Measurements from ENCODE around the gene RXFP4. TPM values are rescaled to one million over a fixed set of nuclear protein-coding genes. Genes with fewer than 3 reads are reported as not detected.
"Not testable (repeated sequence)": the region's sequence is repeated elsewhere in the genome, so short reads cannot be mapped to it uniquely, and the experiment has no call there.

Gene RXFP4
- total and polyA plus RNA-seq, 9 donors, result 0.12 to 0.65 (median 0.23) TPM; not detected in 4

DNA sequence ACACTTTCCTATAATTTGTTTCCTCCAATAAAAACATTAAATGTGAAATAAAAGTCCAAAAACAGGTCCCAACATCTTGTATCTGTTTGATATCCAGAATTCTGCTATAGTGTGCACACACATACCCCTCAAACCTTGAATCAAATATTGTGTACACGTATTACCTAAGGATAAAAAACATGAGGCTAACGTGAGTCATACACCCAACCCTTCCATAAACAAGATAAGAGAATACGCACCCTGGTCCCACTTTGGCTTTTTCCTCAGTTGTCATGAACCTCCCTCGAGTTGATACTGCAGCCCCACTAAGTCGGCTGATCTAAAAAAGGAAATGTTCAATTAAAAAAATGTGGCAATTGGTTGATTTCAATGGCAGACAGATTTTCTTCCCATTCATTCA, 12.4 kb upstream of the RXFP4 start:
- Histone ChIP-seq H3K9me3 (replicated peaks; ENCODE audit: control insufficient read depth, low read depth, low read length) (no peaks in the 10 kb centered on the region), H3K4me1 (ENCODE audit: control insufficient read depth, insufficient read depth, low read length) (peaks cover 18% of the 10 kb centered on the region), H3K36me3 (ENCODE audit: control insufficient read depth, insufficient read depth, low read length) (peaks cover 68% of the 10 kb centered on the region), H3K27me3 (ENCODE audit: control insufficient read depth, insufficient read depth, low read length) (no peaks in the 10 kb centered on the region), H3K4me3 (ENCODE audit: low read length) (no peak overlapping the region), H3K27ac (ENCODE audit: low read length) (no peak overlapping the region)
- no peak for DNase-seq
- no CpG with 5 or more reads among the region's 5 CpGs for WGBS (ENCODE audit: insufficient coverage)

DNA sequence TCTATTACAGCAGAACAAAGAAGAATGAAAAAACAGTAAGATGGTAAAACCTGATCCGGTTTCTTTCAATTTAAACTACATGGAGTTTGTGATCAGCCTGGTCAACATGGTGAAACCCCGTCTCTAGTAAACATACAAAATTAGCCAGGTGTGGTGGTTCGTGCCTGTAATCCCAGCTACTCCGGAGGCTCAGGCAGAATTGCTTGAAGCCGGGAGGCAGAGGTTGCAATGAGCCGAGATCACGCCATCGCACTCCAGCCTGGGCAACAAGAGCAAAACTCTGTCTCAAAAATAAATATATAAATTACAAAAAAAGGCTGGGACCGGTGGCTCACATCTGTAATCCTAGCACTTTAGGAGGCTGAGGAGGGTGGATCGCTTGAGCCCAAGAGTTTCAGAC, 10.7 kb upstream of the RXFP4 start:
- Histone ChIP-seq H3K36me3 (ENCODE audit: control insufficient read depth, insufficient read depth, low read length) (peaks cover 52% of the 10 kb centered on the region), H3K4me1 (ENCODE audit: control insufficient read depth, insufficient read depth, low read length) (peaks cover 25% of the 10 kb centered on the region)
- not testable (repeated sequence) for H3K27ac ChIP-seq (ENCODE audit: low read length); DNase-seq; H3K9me3 ChIP-seq (replicated peaks; ENCODE audit: control insufficient read depth, low read depth, low read length); H3K27me3 ChIP-seq (ENCODE audit: control insufficient read depth, insufficient read depth, low read length); H3K4me3 ChIP-seq (ENCODE audit: low read length)
- 83% methylated on average over 1 of the region's 10 CpGs for WGBS (ENCODE audit: insufficient coverage)

DNA sequence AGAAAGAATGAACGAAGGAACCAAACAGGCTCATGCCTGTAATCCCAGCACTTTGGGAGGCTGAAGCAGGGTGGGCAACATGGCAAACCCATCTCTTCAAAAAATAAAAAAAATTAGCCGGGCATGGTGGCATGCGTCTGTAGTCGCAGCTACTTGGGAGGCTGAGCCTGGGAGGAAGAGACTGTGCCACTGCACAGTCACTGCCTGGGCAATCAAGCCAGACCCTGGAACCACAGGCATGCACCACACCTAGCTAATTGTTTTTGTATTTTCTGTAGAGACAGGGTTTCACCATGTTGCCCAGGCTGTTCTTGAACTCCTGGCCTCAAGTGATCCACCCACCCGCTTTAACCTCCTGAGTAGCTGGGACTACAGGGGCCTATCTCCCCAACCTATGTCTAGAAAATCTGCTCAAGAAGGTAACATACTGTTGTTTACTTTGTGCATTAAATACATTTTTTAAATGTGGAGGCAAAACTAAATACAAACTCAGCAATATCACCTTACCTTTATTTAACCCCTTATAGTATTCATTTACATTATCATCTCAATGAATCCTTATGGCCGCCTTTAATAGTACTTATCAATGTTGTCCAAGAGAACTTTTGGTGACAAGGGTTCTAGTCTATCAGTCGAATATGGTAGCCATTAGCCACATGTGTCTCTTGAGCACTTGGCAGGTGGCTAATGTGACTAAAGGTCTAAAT, 10.0 kb upstream of the RXFP4 start:
- 100% methylated on average over 1 of the region's 7 CpGs for WGBS (ENCODE audit: insufficient coverage)
- peaks cover 46% of the 10 kb centered on the region for H3K36me3 ChIP-seq (ENCODE audit: control insufficient read depth, insufficient read depth, low read length)
- H3K4me3 ChIP-seq (ENCODE audit: low read length), result no peak overlapping the region
- H3K9me3 ChIP-seq (replicated peaks; ENCODE audit: control insufficient read depth, low read depth, low read length), result no peaks in the 10 kb centered on the region
- DNase-seq, result no peak
- H3K27me3 ChIP-seq (ENCODE audit: control insufficient read depth, insufficient read depth, low read length), result no peaks in the 10 kb centered on the region
- no peak overlapping the region for H3K27ac ChIP-seq (ENCODE audit: low read length)
- peaks cover 25% of the 10 kb centered on the region for H3K4me1 ChIP-seq (ENCODE audit: control insufficient read depth, insufficient read depth, low read length)

DNA sequence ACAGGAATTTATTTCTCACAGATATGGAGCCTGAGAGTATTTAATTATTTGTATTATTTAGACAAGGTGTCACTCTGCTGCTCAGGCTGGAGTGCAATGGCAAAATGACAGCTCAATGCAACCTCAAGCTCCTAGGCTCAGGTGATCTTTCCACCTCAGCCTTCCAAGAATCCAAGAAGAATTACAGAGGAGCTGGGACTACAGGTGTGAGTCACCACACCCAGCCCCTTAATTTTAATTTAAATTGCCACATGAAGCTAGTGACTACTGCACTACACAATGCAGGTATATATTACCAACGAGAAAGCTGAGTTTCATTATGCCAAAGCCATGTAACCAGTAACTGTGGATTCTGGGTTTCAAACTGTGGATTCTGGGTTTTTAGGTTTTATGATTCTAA, 9.4 kb upstream of the RXFP4 start:
- no peak for DNase-seq
- H3K4me1 ChIP-seq (ENCODE audit: control insufficient read depth, insufficient read depth, low read length), result peaks cover 25% of the 10 kb centered on the region
- WGBS (ENCODE audit: insufficient coverage), result no CpG with 5 or more reads among the region's 1 CpG
- no peaks in the 10 kb centered on the region for H3K27me3 ChIP-seq (ENCODE audit: control insufficient read depth, insufficient read depth, low read length)
- no peaks in the 10 kb centered on the region for H3K9me3 ChIP-seq (replicated peaks; ENCODE audit: control insufficient read depth, low read depth, low read length)
- peaks cover 40% of the 10 kb centered on the region for H3K36me3 ChIP-seq (ENCODE audit: control insufficient read depth, insufficient read depth, low read length)
- no peak overlapping the region for H3K4me3 ChIP-seq (ENCODE audit: low read length)
- H3K27ac ChIP-seq (ENCODE audit: low read length), result no peak overlapping the region

DNA sequence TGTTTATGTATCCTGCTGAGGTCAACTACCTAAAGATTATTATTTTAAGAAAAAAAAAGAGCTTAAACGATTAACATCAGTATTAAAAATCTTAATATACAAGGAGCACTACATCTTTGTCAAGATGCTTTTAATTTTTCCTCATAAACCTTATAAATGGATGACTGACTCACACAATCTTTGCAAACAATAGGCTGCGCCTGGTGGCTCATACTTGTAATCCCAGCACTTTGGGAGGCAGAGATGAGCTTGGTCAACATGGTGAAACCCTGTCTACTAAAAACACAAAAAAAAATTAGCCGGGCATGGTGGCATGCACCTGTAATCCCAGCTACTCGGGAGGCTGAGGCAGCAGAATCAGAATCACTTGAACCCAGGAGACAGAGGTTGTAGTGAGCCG, 9.0 kb upstream of the RXFP4 start:
- Histone ChIP-seq H3K27ac (ENCODE audit: low read length) (no peak overlapping the region), H3K36me3 (ENCODE audit: control insufficient read depth, insufficient read depth, low read length) (peaks cover 37% of the 10 kb centered on the region), H3K9me3 (replicated peaks; ENCODE audit: control insufficient read depth, low read depth, low read length) (no peaks in the 10 kb centered on the region), H3K4me3 (ENCODE audit: low read length) (no peak overlapping the region), H3K4me1 (ENCODE audit: control insufficient read depth, insufficient read depth, low read length) (peaks cover 25% of the 10 kb centered on the region), H3K27me3 (ENCODE audit: control insufficient read depth, insufficient read depth, low read length) (no peaks in the 10 kb centered on the region)
- no peak for DNase-seq
- 100% methylated on average over 1 of the region's 5 CpGs for WGBS (ENCODE audit: insufficient coverage)

DNA sequence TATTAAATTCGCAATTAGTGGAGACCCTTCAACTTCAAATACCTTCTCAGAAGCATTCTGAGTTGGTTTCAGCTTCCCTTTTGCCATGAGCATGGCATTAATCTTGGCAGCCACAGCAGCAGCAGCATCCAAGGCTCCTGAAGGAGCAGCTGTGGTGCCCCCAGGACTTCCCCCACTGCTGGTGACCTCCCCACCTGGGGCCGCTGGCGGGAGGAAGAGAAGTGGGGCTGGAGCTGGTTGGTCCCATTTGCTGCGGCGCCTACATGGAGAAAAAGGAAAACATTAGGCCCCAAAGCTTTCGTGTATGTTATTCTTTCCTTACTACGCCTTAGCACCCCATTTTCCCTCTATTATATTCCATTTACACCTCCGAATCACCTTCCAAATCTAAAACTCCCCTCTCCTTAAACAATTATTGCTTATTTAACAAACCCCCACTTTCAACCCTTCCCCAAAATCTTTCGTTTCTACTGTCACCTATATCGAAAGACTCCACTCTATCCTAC, 7.8 kb upstream of the RXFP4 start:
- Histone ChIP-seq H3K27ac (ENCODE audit: low read length) (peak overlapping the region; percentile 96), H3K27me3 (ENCODE audit: control insufficient read depth, insufficient read depth, low read length) (no peaks in the 10 kb centered on the region), H3K4me1 (ENCODE audit: control insufficient read depth, insufficient read depth, low read length) (peaks cover 27% of the 10 kb centered on the region), H3K4me3 (ENCODE audit: low read length) (peak overlapping the region; percentile 93), H3K9me3 (replicated peaks; ENCODE audit: control insufficient read depth, low read depth, low read length) (no peaks in the 10 kb centered on the region), H3K36me3 (ENCODE audit: control insufficient read depth, insufficient read depth, low read length) (peaks cover 34% of the 10 kb centered on the region)
- 2% methylated on average over 8 of the region's 10 CpGs for WGBS (ENCODE audit: insufficient coverage)
- DNase-seq, result peak; percentile 24

DNA sequence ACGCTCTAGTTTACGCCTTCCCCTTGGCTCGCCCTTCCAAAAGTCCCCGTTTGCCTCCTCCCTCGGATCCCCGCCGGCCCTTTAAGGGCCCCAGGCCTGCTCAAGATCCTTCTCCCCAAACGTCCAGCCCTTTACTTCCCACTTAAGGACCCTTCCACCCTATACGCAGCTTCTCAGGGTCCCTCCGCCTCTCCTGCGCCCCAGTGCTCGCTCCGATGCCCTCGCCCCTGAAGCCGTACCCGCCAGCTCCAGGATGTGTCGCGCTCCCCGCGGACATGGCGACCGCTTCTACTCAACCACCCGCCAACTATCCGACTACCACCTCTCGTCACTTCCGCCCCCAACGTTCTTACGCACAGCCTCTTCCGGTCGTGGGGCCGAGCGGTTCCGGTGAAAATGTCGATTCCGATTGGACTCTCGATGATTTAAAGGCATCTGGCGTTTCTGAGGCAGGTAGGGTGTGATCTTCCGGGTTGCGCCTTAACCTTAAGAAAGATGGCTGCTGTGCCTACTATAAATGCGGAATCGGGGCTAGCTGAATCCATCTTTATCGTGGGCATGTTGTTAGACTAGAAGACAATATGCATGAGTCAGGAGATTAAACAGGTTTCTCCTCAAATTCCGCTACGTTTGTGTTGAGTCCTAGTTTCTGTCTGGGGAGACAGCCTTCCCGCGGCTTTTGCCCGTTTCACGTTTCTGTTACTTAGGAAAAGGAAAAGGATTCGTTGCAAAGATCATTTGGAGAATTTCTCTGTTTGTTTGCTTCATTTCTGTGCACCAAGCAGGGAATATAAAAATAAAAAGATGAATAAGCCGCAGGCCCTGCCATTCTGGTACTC, 7.1 kb upstream of the RXFP4 start, which contains the start of gene KHDC4:
KHDC4 (minus strand) TSS at position 317 of the 839 bp plus-strand sequence; CDS start at position 277, 40 bp downstream.
- Histone ChIP-seq H3K36me3 (ENCODE audit: control insufficient read depth, insufficient read depth, low read length) (peaks cover 29% of the 10 kb centered on the region), H3K27me3 (ENCODE audit: control insufficient read depth, insufficient read depth, low read length) (no peaks in the 10 kb centered on the region), H3K27ac (ENCODE audit: low read length) (peak within 1 kb of the TSS; percentile 96), H3K9me3 (replicated peaks; ENCODE audit: control insufficient read depth, low read depth, low read length) (no peaks in the 10 kb centered on the region), H3K4me1 (ENCODE audit: control insufficient read depth, insufficient read depth, low read length) (peaks cover 30% of the 10 kb centered on the region), H3K4me3 (ENCODE audit: low read length) (peak within 1 kb of the TSS; percentile 93)
- under 1% methylated on average over 38 of the region's 50 CpGs for WGBS (ENCODE audit: insufficient coverage)
- DNase-seq, result peak; percentile 100

DNA sequence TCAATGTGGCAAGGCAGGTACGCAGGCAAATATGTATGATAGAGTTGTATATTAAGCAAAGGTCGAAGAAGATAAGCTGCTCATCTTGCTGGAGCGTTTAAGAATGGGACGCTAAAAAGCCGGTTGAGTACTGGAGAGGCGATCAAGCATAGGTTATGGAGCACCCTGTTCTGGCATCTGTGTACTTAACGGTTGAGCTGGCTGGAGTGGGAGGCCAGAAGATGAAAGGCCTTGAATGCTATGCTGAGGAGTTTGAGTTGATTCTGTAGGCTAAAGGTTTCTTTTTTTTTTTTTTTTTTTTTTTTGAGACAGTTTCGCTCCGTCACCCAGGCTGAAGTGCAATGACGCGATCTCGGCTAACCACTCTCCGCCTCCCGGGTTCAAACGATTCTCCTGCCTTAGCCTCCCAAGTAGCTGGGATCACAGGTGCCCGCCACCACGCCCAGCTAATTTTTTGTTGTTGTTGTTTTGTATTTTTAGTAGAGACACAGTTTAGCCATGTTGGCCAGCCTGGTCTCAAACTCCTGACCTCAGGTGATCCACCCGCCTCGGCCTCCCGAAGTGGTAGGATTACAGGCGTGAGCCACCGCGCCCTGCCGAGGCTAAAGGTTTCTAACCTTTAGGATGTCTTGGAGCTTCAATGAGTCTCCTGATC, 6.4 kb upstream of the RXFP4 start:
- WGBS (ENCODE audit: insufficient coverage), result 86% methylated on average over 20 of the region's 24 CpGs
- H3K36me3 ChIP-seq (ENCODE audit: control insufficient read depth, insufficient read depth, low read length), result peaks cover 27% of the 10 kb centered on the region
- H3K4me1 ChIP-seq (ENCODE audit: control insufficient read depth, insufficient read depth, low read length), result peaks cover 32% of the 10 kb centered on the region
- peak overlapping the region; percentile 93 for H3K4me3 ChIP-seq (ENCODE audit: low read length)
- peak; percentile 19 for DNase-seq
- H3K27me3 ChIP-seq (ENCODE audit: control insufficient read depth, insufficient read depth, low read length), result no peaks in the 10 kb centered on the region
- no peaks in the 10 kb centered on the region for H3K9me3 ChIP-seq (replicated peaks; ENCODE audit: control insufficient read depth, low read depth, low read length)
- peak overlapping the region; percentile 83 for H3K27ac ChIP-seq (ENCODE audit: low read length)

DNA sequence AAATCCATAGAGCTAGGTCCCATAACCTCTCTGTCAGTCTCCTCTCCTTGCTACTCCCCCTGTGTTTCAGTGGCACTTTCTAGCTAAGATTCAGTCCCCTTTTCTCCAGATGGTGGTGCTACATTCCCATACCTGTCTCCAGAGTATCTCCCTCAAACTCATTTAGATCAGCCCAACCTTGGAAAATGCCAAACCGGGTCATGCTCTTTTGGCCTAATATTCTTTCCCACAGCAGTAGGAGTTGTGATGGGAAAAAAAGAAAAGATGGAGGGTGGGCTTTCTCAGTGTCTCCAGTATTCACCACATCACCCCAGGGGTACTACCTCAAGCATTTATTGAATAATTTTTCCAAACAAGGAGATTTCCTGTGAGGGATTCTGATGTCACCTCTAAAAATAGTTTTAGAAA, 3.2 kb upstream of the RXFP4 start:
- Histone ChIP-seq H3K36me3 (ENCODE audit: control insufficient read depth, insufficient read depth, low read length) (peaks cover 4% of the 10 kb centered on the region), H3K27ac (ENCODE audit: low read length) (peak overlapping the region; percentile 47), H3K4me1 (ENCODE audit: control insufficient read depth, insufficient read depth, low read length) (peaks cover 48% of the 10 kb centered on the region), H3K27me3 (ENCODE audit: control insufficient read depth, insufficient read depth, low read length) (no peaks in the 10 kb centered on the region), H3K4me3 (ENCODE audit: low read length) (no peak overlapping the region), H3K9me3 (replicated peaks; ENCODE audit: control insufficient read depth, low read depth, low read length) (no peaks in the 10 kb centered on the region)
- peak; percentile 86 for DNase-seq
- no CpG with 5 or more reads among the region's 1 CpG for WGBS (ENCODE audit: insufficient coverage)

All from muscle of leg (tissue), 11 donors.